Stimulated activated CD4-positive, alpha-beta T cell treated with anti-CD3 and anti-CD28 coated beads, TNF-alpha, amount 100 ng/mL, for 24 hours (primary cell): Measurements from ENCODE around the gene GALNT12.

ENCODE experiments used
- DNase-seq, 3 experiments: peaks; one replicate each; pipeline ENCODE4 v3.0.0-alpha.2; 2020; ENCODE audit warnings: low read depth in 3 of 3

The GALNT12 gene

GRCh38 chr9:98781588-98782383 lies 25.7 kb upstream of the GALNT12 start:
- no peak for DNase-seq

- DNase-seq, result no peak
Observed at GRCh38 chr9:98783518-98784226, 23.8 kb upstream of the GALNT12 start.

GRCh38 chr9:98784831-98785806 lies 22.4 kb upstream of the GALNT12 start:
- no peak for DNase-seq

GRCh38 chr9:98786750-98787510 lies 20.5 kb upstream of the GALNT12 start:
- DNase-seq, result no peak

GRCh38 chr9:98787766-98788335 lies 19.6 kb upstream of the GALNT12 start:
- no peak for DNase-seq

- DNase-seq, result no peak
Observed at GRCh38 chr9:98789483-98790133, 17.9 kb upstream of the GALNT12 start.

- no peak for DNase-seq
Observed at GRCh38 chr9:98790134-98790841, 17.2 kb upstream of the GALNT12 start.

GRCh38 chr9:98790842-98791607 lies 16.4 kb upstream of the GALNT12 start:
- DNase-seq, result peak in 2 of 3 experiments; percentile 28 to 59

- DNase-seq, result no peak
Observed at GRCh38 chr9:98791608-98792490, 15.6 kb upstream of the GALNT12 start.

- no peak for DNase-seq
Observed at GRCh38 chr9:98793031-98793430, 14.4 kb upstream of the GALNT12 start.

GRCh38 chr9:98794802-98795201 lies 12.7 kb upstream of the GALNT12 start:
- DNase-seq, result no peak

GRCh38 chr9:98795295-98795955 lies 12.0 kb upstream of the GALNT12 start:
- DNase-seq, result no peak

GRCh38 chr9:98795970-98796363 lies 11.5 kb upstream of the GALNT12 start:
- no peak for DNase-seq

GRCh38 chr9:98796364-98797101 lies 10.9 kb upstream of the GALNT12 start, which contains the start of gene ANKS6:
ANKS6 (minus strand) TSS chr9:98796555; CDS start chr9:98796491, 64 bp downstream.
- DNase-seq, result peak; percentile 61 to 81 (median 71)

- no peak for DNase-seq
Observed at GRCh38 chr9:98797491-98797890, 10.0 kb upstream of the GALNT12 start.

- no peak for DNase-seq
Observed at GRCh38 chr9:98798254-98798653, 9.2 kb upstream of the GALNT12 start.

GRCh38 chr9:98801561-98801960 lies 5.9 kb upstream of the GALNT12 start:
- no peak for DNase-seq
